Right atrium auricular region (tissue), 2 donors: ENCODE results near the gene DFFA. TPM values are rescaled to one million over a fixed set of nuclear protein-coding genes. Genes with fewer than 3 reads are reported as not detected.

Source experiments
- DNase-seq: peaks from one replicate; pipeline ENCODE4 v3.0.0-alpha.2; 2019; ENCODE audit warnings: low spot score
- H3K27ac ChIP-seq, 2 donors: fragments of 200-600 bp; sonication (generic); 1 replicate in 1 of 2; 2 replicates in 1 of 2; pipeline ENCODE4 v1.5.1; 2016 to 2019
- H3K27me3 ChIP-seq, 2 donors: fragments of 200-600 bp; sonication (generic); one replicate each; pipeline versions ENCODE4 v1.5.1 to v1.6.0; 2017 to 2019
- H3K36me3 ChIP-seq: fragments of 200-600 bp; sonication (generic); one replicate; pipeline ENCODE4 v1.5.1; 2016
- H3K4me1 ChIP-seq, 2 donors: fragments of 200-600 bp; sonication (generic); one replicate each; pipeline versions ENCODE4 v1.5.1 to v1.6.0; 2017 to 2019
- H3K4me3 ChIP-seq, 2 donors: fragments of 200-600 bp; sonication (generic); 1 replicate in 1 of 2; 2 replicates in 1 of 2; pipeline ENCODE4 v1.5.1; 2017 to 2019; ENCODE audit warnings: mild to moderate bottlenecking in 1 of 2, moderate library complexity in 1 of 2
- H3K9me3 ChIP-seq, 2 donors: fragments of 200-600 bp; sonication (generic); one replicate each; pipeline ENCODE4 v1.5.1; 2019
- total RNA-seq, 2 donors: library from RNA; depleted of rRNA; stranded (reverse); fragments of >200 nt; gene quantifications; one replicate each; pipeline ENCODE4 v1.1.0, GENCODE V29; 2016
- TF ChIP-seq, protein P1 (sequence below), 2 donors: fragments of 200-600 bp; sonication (generic); IDR thresholded peaks; one replicate each; pipeline ENCODE4 v1.5.1; 2019; ENCODE audit warnings: antibody characterized with exemption in 2 of 2

DFFA gene
- total RNA-seq, 2 donors from 2014 or later: 17.6 to 19.0 TPM

- peaks cover 3% of the 10 kb centered on the region for H3K36me3 ChIP-seq
- no peaks in the 10 kb centered on the region for H3K9me3 ChIP-seq
- TF ChIP-seq, protein P1, sequence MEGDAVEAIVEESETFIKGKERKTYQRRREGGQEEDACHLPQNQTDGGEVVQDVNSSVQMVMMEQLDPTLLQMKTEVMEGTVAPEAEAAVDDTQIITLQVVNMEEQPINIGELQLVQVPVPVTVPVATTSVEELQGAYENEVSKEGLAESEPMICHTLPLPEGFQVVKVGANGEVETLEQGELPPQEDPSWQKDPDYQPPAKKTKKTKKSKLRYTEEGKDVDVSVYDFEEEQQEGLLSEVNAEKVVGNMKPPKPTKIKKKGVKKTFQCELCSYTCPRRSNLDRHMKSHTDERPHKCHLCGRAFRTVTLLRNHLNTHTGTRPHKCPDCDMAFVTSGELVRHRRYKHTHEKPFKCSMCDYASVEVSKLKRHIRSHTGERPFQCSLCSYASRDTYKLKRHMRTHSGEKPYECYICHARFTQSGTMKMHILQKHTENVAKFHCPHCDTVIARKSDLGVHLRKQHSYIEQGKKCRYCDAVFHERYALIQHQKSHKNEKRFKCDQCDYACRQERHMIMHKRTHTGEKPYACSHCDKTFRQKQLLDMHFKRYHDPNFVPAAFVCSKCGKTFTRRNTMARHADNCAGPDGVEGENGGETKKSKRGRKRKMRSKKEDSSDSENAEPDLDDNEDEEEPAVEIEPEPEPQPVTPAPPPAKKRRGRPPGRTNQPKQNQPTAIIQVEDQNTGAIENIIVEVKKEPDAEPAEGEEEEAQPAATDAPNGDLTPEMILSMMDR (IDR thresholded peaks at IDR 0.05): no peak
- H3K27me3 ChIP-seq: no peaks in the 10 kb centered on the region
- H3K4me1 ChIP-seq: peaks cover 0 to 6% of the 10 kb centered on the region in 2 donors
- DNase-seq: no peak
- no peak overlapping the region for H3K4me3 ChIP-seq
- no peak overlapping the region for H3K27ac ChIP-seq
Measured at GRCh38 chr1:10456048-10456447, 16.3 kb downstream of the DFFA start.

- no peak overlapping the region for H3K4me3 ChIP-seq
- no peak overlapping the region for H3K27ac ChIP-seq
- H3K9me3 ChIP-seq: no peaks in the 10 kb centered on the region
Measured at GRCh38 chr1:10451287-10451686, 21.0 kb downstream of the DFFA start.

GRCh38 chr1:10450836-10451235 is 21.5 kb downstream of the DFFA start:
- DNase-seq: no peak
- no peaks in the 10 kb centered on the region for H3K36me3 ChIP-seq
- H3K9me3 ChIP-seq: no peaks in the 10 kb centered on the region
- peaks cover 0 to 6% of the 10 kb centered on the region in 2 donors for H3K4me1 ChIP-seq
- H3K4me3 ChIP-seq: no peak overlapping the region
- H3K27ac ChIP-seq: no peak overlapping the region
- no peaks in the 10 kb centered on the region for H3K27me3 ChIP-seq
- TF ChIP-seq, protein P1 (IDR thresholded peaks at IDR 0.05): no peak

More at GRCh38 chr1:10451287-10451686, 21.0 kb downstream of the DFFA start:
- Histone ChIP-seq H3K4me1 (peaks cover 0 to 6% of the 10 kb centered on the region in 2 donors), H3K27me3 (no peaks in the 10 kb centered on the region), H3K36me3 (no peaks in the 10 kb centered on the region)
- TF ChIP-seq, protein P1 (IDR thresholded peaks at IDR 0.05): no peak
- no peak for DNase-seq

- H3K4me3 ChIP-seq: no peak overlapping the region
- H3K9me3 ChIP-seq: no peaks in the 10 kb centered on the region
- H3K27ac ChIP-seq: no peak overlapping the region
- H3K27me3 ChIP-seq: no peaks in the 10 kb centered on the region
- TF ChIP-seq, protein P1 (IDR thresholded peaks at IDR 0.05): no peak
- peaks cover 0 to 6% of the 10 kb centered on the region in 2 donors for H3K4me1 ChIP-seq
- no peak for DNase-seq
- H3K36me3 ChIP-seq: no peaks in the 10 kb centered on the region
Measured at GRCh38 chr1:10450156-10450814, 22.0 kb downstream of the DFFA start.

- TF ChIP-seq, protein P1 (IDR thresholded peaks at IDR 0.05): no peak
- H3K4me3 ChIP-seq: no peak within 1 kb of the TSS
- H3K9me3 ChIP-seq: no peaks in the 10 kb centered on the region
- peaks cover 0 to 6% of the 10 kb centered on the region in 2 donors for H3K4me1 ChIP-seq
- H3K36me3 ChIP-seq: no peaks in the 10 kb centered on the region
- H3K27ac ChIP-seq: no peak within 1 kb of the TSS
- no peaks in the 10 kb centered on the region for H3K27me3 ChIP-seq
- no peak for DNase-seq
Measured at GRCh38 chr1:10449751-10450150, 22.6 kb downstream of the DFFA start, which contains the start of gene CORT. CORT (plus strand) TSS chr1:10450031; CDS start chr1:10450224, 193 bp downstream.
